ENCODE data around the gene SLC39A5.
"Not testable (repeated sequence)": the region's sequence is repeated elsewhere in the genome, so short reads cannot be mapped to it uniquely, and the experiment has no call there.

SLC39A5 gene

DNA sequence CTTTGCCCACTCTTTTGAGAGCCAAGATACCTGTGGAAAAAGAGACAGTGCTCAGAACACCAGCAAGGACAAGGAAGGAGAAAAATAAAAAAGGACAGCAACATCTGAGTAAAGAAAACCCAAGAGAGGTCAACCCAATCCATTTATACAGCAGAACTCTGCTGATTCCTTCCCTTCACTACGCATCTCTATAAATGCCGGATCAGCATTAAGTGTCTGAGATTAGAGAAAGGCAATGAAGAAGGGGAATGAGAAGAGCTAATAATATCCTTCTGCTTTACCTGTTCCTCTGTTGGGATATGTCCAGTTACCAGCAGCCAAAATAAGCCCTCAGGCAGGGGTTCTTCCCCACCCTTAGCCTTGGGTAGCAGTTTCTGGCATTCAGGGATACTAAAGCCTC lies 52.7 kb downstream of the SLC39A5 start:
- DNase-seq: no peak

DNA sequence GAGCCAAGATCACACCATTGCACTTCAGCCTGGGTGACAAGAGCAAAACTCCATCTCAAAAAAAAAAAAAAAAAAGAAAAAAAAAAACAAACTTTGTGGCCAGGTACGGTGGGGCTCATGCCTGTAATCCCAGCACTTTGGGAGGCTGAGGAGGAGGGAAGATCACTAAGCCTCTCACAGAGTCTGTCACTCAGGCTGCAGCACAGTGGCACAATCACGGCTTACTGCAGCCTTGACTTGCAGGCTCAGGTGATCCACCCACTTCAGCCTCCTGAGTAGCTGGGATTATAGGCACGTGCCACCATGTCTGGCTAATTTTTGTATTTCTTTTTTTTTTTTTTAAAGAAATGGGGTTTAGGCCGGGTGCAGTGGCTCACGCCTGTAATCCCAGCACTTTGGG lies 54.4 kb downstream of the SLC39A5 start:
- DNase-seq: not testable (repeated sequence)

DNA sequence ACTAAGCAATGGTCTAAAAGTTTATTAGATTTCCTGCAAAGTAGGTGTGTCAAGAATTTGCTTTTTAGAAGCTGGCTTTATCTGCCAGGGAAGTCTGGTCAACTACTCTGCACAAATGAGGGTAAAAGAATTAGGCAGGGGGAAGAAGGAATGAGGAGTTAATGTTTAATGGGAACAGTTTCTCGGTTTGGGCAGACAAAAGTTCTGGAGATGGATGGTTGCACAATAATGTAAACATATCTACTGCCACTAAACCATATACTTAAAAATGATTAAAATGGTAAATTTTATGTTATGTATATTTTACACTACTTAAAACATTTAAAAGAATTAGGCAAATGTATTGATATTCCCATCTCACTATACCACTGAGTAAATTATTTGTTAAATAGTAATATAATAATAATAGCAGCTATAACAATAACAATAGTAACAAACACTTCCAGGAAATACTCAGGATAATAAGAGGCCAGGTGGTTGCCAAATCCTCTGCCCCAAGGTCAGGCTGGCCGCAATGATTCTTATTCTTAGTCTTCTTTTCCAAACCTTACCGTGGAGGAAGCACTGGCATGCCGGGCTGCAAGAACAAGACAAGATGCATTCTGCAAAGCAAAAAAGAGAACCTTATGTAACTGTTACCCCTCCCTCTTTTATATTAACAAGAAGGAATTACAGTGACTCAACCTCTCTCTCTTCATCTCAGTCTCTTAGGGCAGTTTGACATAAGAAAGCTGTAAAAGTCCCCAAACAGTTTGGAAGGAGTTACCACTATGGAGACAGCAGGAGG lies 56.4 kb downstream of the SLC39A5 start:
- DNase-seq: no peak
